ENCODE data around the gene ACSL3.

DNA sequence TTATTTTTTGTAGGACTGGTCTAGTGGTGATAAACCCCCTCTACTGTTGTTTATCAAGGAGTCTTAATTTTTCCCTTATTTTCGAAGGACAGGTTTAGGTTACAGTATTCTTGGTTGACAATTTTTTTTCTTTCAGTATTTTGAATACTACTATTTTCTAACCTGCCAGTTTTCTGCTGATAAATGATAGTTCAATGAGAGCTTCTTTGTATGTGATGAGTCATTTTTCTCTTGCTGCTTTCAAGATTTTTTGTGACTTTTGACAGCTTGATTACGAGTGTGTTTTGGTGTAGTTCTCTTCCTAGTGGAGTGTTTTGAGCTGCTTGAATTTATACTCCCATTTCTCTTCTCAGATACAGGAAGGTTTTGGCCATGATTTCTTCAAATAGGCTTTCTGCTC is 77.5 kb downstream of the ACSL3 start:
- TF ChIP-seq, protein P1, sequence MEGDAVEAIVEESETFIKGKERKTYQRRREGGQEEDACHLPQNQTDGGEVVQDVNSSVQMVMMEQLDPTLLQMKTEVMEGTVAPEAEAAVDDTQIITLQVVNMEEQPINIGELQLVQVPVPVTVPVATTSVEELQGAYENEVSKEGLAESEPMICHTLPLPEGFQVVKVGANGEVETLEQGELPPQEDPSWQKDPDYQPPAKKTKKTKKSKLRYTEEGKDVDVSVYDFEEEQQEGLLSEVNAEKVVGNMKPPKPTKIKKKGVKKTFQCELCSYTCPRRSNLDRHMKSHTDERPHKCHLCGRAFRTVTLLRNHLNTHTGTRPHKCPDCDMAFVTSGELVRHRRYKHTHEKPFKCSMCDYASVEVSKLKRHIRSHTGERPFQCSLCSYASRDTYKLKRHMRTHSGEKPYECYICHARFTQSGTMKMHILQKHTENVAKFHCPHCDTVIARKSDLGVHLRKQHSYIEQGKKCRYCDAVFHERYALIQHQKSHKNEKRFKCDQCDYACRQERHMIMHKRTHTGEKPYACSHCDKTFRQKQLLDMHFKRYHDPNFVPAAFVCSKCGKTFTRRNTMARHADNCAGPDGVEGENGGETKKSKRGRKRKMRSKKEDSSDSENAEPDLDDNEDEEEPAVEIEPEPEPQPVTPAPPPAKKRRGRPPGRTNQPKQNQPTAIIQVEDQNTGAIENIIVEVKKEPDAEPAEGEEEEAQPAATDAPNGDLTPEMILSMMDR (conservative IDR thresholded peaks at IDR 0.05; ENCODE audit: low read depth, low read length), result no peak
- TF ChIP-seq EZH2phosphoT487 (IDR thresholded peaks at IDR 0.05; ENCODE audit: borderline replicate concordance, low read length), result no peak
